ENCODE data around the gene CACNB3. TPM values are rescaled to one million over a fixed set of nuclear protein-coding genes. Genes with fewer than 3 reads are reported as not detected.
"Not testable (repeated sequence)": the region's sequence is repeated elsewhere in the genome, so short reads cannot be mapped to it uniquely, and the experiment has no call there.

The CACNB3 gene
- total RNA-seq, 1 donor from 2014 or later = 5.9 TPM

DNA sequence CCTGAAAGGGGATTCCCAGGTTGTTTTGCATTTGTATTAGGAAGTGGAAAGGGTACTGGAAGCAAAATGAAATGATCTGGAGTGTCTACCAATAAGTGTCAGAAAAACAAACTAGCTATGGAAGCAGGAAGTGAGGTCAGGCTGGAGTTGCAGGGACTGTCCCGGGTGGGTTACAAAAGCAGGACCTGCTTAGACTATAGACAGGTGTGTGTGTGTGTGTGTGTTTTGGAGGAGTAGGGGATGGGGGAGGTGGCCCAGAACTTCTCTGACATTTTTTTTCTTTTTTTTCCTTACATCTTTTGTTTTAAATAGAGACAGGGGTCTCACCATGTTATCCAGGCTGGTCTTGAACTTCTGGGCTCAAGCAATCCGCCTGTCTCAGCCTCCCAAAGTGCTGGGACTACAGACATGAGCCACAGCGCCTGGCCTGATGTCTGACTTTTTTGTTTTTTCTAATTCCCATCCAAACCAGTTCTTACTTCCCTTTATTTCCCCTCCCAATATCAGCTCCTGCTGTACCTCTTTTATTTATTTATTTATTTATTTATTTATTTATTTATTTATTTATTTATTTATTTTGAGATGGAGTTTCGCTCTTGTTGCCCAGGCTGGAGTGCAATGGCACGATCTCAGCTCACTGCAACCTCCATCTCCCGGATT lies 47.9 kb downstream of the CACNB3 start:
- DNase-seq = no peak
- intact Hi-C loops (cut with DNase I) = no loop called here
- peak; percentile 19 for ATAC-seq (ENCODE audit: poor library complexity)

DNA sequence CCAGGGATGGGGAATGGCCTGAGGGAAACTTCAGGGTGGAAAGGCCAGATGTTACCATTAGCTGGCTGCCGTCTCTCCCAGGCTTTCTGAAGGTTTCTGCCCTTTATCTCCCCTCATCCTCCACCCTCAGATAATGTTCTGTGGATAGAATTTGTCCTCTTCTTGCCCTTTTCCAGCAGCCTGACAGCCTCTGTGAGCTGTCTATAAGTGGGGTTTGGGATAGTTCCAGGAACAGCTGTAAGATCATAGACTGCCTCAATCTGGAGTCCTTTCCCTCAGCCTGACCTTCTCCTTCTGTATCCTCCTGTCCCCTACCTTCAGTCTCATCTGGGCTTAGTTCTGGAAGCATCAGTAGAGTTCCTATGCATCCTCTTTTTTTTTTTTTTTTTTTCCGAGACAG lies 50.2 kb downstream of the CACNB3 start:
- DNase-seq = no peak
- intact Hi-C loops (cut with DNase I) = no loop called here
- ATAC-seq (ENCODE audit: poor library complexity) = no peak

DNA sequence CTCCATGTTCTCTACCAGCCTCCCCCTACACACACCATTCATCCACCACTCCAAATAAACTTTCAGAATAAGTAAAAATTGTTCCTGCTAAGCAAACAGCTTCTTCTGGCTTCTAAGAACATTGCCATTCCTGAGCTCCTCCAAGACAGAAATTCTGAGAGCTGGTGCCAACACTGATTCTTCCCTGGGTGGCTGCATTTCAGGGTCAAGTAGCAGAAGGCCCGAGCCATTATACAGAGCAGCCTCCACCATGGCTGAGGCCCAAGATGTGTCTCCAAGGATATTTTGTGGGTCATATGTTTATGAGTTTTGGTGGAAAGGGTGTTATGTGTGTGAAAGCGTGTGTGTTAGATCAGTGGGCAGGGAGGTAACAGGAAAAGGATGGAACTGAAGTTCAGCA lies 50.9 kb downstream of the CACNB3 start:
- no peak for DNase-seq
- intact Hi-C loops (cut with DNase I) = no loop called here
- no peak for ATAC-seq (ENCODE audit: poor library complexity)

DNA sequence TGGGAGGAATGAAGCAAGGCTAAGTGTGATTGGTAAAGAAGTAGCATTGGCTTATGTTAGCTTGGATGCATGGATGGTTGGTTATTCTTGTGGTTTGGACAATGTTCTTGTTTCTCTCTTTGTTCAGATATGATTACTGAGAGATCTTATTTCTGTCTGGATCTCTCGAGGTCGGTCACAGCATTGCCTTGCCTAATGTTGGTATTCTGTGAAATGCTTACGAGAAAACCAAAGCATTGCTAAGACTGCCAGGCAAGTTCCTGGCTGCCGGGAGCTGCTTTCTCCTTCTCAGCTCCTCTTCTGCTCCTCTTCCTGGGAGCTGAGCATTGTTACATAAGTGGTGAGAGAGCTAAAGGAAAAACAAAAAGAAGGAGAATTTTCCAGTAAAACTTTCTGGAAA lies 54.8 kb downstream of the CACNB3 start:
- intact Hi-C loops (cut with DNase I) = no loop called here
- DNase-seq (no peak), ATAC-seq (ENCODE audit: poor library complexity) (no peak)

DNA sequence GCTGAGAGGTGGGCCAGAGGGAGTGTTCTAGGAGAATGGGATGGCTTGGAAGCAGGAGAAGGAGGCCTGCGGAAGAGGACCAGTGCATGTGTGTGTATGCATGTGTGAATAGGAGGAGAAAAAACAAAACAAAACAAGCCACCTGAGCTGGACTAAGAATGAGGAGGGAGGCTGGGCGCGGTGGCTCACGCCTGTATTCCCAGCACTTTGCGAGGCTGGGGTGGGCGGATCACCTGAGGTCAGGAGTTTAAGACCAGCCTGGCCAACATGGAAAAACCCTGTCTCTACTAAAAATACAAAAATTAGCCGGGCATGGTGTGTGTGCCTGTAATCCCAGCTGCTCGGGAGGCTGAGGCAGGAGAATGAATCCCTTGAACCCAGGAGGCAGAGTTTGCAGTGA lies 55.2 kb downstream of the CACNB3 start:
- DNase-seq; ATAC-seq (ENCODE audit: poor library complexity); intact Hi-C loops (cut with DNase I): not testable (repeated sequence)

DNA sequence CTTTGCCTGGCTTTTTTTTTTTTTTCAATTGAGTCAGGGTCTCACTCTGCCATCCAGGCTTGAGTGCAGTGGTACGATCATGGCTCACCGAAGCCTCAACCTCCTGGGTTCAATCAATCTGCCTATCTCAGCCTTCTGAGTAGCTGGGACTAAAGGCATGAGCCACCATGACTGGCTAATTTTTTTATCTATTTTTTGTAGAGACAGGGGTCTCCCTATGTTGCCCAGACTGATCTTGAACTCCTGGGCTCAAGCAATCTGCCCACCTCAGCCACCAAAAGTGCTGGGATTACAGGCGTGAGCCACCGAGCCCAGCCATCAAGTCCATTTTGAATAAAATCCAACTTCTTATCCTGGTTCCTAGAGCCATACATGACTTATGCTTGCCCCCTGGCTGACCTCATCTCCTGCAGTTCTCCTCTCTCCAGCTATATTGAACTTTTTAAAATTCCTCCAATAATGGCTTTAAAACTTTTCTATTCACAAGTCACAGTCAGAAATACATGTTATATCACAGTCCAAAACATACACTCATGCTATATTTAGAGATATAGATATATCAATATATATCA lies 57.7 kb downstream of the CACNB3 start:
- DNase-seq (no peak), ATAC-seq (ENCODE audit: poor library complexity) (no peak)
- intact Hi-C loops (cut with DNase I) = no loop called here

Small RNA genes within 50 kb of the gene (microRNA-seq; reads per million reads assigned to microRNA genes)
- gene MIR4701 = not detected

Other genes starting within 250 kb of the CACNB3 start
- gene LALBA, start 248.4 kb upstream of the CACNB3 start, total RNA-seq = not detected
- 17.3 TPM for gene KANSL2, start 136.3 kb upstream of the CACNB3 start, total RNA-seq
- 17.5 TPM for gene CCNT1, start 101.8 kb upstream of the CACNB3 start, total RNA-seq
- gene ADCY6, start 29.4 kb upstream of the CACNB3 start, total RNA-seq = 52.1 TPM
- gene DDX23, start 33.7 kb downstream of the CACNB3 start, total RNA-seq = 32.4 TPM
- gene RND1, start 47.4 kb downstream of the CACNB3 start, total RNA-seq = 0.11 TPM
- gene FKBP11, start 107.0 kb downstream of the CACNB3 start, total RNA-seq = 3.4 TPM
- gene ARF3, start 139.0 kb downstream of the CACNB3 start, total RNA-seq = 43.7 TPM
- gene WNT10B, start 153.2 kb downstream of the CACNB3 start, total RNA-seq = 0.40 TPM
- not detected for gene WNT1, start 159.8 kb downstream of the CACNB3 start, total RNA-seq
- gene DDN, start 180.9 kb downstream of the CACNB3 start, total RNA-seq = 0.78 TPM
- gene PRKAG1, start 200.3 kb downstream of the CACNB3 start, total RNA-seq = 92.8 TPM
- gene KMT2D, start 242.3 kb downstream of the CACNB3 start, total RNA-seq = 38.1 TPM